SHP77 treated with DMSO at 0.1 percent for 48 hours (cell line): ENCODE data around the gene NLGN1.
"Not testable (repeated sequence)": the region's sequence is repeated elsewhere in the genome, so short reads cannot be mapped to it uniquely, and the experiment has no call there.

ENCODE experiments used
- DNase-seq: peaks from one replicate; lab custom pipeline; 2025; lab: John Stamatoyannopoulos, UW

Gene NLGN1

DNA sequence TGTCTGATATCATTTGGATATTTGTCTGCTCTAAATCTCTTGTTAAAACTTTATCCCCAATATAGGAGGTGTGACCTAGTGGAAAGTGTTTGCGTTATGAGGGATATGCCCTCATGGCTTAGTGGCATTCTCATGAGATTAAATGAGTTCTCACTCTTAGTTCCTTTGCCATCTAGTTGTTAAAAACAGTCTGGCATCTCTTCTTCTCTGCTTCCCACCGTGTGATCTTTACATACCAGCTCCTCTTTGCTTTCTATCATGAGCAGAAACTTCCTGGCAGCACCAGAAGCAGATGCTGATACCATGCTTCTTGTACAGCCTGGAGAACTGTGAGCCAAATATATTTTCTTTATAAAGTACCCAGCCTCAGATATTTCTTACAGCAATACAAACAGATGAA, 33.0 kb downstream of the NLGN1 start:
- DNase-seq: no peak

- no peak for DNase-seq
Observed at GRCh38 chr3:173439004-173439403, 41.5 kb downstream of the NLGN1 start.

DNA sequence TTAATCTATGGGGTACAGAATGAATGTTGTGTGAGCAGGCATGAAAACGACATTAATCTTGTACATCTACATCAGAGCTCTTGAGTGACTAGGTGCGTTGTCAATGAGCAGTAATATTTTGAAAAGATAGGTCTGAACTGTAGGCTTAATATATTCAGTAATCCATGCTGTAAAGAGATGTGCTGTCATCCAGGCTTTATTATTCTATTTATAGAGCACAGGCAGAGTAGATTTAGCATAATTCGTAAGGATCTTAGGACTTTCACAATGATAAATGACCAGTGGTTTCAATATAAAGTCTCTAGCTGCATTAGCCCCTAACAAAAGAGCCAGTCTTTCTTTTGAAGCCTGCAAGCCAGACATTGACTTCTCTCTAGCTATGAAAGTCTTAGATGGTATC, 43.0 kb downstream of the NLGN1 start:
- no peak for DNase-seq

DNA sequence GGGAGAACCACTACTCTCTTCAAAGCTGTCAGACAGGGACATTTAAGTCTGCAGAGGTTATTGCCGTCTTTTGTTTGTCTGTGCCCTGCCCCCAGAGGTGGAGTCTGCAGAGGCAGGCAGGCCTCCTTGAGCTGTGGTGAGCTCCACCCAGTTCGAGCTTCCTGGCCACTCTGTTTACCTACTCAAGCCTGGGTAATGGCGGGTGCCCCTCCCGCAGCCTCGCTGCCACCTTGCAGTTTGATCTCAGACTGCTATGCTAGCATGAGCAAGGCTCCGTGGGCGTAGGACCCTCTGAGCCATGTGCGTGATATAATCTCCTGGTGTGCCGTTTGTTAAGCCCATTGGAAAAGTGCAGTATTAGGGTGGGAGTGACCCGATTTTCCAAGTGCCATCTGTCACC, 54.0 kb downstream of the NLGN1 start:
- not testable (repeated sequence) for DNase-seq

DNA sequence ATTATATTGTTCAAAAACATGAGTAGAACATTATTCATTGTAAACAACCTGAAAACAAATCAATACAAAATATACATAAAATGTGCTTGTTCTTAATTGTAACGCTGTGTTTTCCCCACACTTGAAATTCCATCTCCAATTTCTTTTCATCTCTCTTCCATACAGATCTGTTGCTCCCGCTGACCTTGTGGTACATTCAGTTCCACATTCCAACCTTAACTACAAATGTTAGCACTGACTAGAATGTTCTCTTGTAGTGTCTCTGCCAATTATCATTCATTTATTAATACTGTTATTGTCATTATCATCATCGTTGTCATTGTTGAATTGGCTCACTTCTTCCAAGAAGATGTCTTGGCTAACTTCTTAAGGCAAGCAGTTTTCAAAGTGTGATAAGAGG, 65.7 kb downstream of the NLGN1 start:
- no peak for DNase-seq

DNA sequence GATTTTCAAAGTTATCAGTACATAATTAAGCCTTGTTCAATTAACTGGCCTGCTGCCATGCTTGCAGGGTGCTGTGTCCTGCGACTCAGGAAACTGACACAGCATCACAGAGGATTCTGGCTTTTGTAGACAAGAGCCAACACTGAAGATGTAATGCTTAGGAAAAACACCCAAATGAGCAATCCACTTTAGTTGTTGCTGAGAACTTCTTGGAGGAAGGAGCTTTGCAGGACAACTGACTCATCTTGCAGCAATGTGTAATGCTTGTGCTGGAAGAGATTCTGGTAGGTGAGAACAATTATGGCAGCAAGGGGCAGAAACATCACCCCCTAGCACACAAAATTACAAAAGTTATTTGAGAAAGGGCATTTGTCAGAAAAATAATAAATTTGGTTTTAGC, 67.6 kb downstream of the NLGN1 start:
- no peak for DNase-seq

GRCh38 chr3:173465898-173466678, 68.5 kb downstream of the NLGN1 start:
- no peak for DNase-seq

DNA sequence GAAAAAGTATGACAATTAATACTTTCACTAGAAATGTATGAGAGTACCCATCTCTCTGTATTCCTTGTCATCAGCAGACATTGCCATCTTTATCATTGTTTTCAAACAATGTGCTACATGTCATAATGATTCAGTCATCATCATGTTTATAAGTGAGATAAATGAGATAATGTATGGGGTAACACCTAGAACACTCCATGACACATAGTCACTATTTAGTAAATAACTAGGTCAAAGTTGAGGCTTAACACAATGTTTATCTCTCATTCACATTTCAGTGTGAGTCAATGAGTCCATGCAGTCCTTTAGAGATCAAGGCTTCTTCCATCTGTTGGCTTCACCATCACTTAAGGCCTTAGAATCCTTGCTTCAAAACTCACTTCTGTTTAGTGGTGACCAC, 70.0 kb downstream of the NLGN1 start:
- no peak for DNase-seq

- no peak for DNase-seq
Observed at GRCh38 chr3:173473237-173473636, 75.7 kb downstream of the NLGN1 start.

DNA sequence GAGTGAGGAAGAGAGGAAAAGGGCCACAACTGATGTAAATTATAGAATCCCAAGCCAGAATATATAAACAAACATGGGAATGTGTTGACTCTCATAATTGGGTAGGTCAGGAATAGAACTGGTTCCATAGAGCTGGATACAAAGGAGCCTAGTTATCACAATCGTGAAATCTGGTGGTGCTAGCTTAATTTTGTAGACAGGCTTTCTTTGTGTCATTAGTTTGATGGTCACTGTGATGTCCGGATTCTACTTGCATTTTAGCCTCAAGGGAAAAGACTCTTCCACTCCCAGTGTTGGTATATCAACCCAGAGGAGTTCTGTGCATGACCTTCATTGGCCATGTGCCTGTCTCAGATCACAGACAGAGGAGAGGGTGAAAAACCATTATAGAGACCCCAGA, 81.8 kb downstream of the NLGN1 start:
- DNase-seq: no peak

- no peak for DNase-seq
Observed at GRCh38 chr3:173501931-173502489, 104.5 kb downstream of the NLGN1 start.

- DNase-seq: peak; percentile 13
Observed at GRCh38 chr3:173502983-173503568, 105.5 kb downstream of the NLGN1 start.

DNA sequence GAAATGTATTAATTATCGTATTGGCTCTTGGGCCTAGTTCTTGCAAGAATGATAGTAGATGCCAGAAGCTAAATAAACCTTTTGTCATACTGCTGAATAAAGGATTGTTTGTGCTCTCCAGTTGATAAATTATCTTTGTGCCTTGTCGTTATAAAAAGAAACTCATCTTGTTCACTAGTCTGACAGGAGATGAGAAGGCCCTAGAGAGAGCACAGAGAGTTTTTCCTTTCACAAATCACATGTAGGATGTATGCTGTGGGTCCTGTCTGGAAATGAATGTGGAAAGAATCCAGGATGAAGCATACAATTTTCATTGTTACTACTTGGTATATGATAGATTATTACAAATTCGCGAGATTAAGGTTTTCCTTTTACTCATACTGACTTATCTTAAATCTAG, 113.0 kb downstream of the NLGN1 start:
- no peak for DNase-seq

DNA sequence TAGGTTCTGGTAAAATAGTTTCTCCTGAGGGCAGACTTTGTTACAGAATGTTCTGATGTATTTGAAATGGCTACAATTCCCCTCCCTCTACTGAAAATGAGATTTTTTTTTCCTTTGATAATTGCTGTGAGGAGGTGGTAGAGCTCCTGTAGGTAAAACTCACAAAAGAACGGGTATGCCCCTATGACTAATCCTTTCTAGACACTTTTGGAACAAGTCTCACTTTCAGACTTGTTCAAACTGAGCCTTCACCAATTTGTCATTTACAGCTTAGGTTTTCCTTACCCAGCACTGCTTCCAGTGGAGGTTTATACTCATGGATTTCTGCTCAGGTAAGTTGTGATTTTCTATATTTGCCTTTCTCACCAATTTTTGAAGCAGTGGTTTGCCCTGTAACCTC, 115.6 kb downstream of the NLGN1 start:
- DNase-seq: no peak

DNA sequence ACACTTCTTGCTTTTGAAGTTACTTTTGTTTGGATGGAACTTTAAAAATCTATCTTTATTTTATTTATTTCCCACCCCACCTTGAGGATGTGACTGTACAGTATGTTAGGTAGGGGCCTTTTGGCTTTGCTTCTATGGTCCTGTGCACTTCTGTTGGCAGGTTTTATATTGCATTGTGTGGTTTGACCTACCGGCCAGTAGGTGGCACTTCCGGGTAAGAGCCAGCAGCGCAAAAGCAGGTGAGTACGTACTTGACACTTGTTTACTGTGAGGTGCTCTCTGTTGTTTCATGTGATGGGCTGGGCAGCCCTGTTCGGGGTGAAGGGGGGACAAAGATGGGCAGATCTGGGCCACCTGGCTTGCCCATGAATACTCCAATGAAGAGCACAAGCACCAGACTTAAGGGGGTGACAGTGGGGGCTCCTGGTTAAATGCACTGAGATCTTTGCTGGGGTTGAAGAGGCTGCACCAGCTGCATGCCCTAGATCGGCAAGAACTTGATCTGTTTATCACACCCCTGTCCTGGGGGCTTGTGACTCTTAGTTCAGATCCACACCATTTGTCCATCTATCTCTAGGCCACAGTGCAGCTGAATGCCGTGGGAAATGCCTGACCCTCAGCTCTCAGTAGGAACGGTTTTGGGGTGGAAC, 131.6 kb downstream of the NLGN1 start:
- DNase-seq: peak; percentile 33

GRCh38 chr3:173531602-173532001, 134.1 kb downstream of the NLGN1 start:
- DNase-seq: no peak

- no peak for DNase-seq
Observed at GRCh38 chr3:173538410-173538809, 140.9 kb downstream of the NLGN1 start.

DNA sequence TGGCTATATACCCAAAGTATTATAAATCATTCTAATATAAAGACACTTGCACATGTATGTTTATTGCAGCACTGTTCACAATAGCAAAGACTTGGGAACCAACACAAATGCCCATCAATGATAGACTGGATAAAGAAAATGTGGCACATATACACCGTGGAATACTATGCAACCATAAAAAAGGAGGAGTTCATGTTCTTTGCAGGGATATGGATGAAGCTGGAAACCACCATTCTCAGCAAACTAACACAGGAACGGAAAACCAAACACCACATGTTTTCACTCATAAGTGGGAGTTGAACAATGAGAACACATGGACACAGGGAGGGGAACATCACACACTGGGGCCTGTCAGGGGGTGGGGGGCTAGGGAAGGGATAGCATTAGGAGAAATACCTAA, 148.0 kb downstream of the NLGN1 start:
- not testable (repeated sequence) for DNase-seq

- no peak for DNase-seq
Observed at GRCh38 chr3:173547070-173547469, 149.5 kb downstream of the NLGN1 start.

- DNase-seq: no peak
Observed at GRCh38 chr3:173548261-173548660, 150.7 kb downstream of the NLGN1 start.

DNA sequence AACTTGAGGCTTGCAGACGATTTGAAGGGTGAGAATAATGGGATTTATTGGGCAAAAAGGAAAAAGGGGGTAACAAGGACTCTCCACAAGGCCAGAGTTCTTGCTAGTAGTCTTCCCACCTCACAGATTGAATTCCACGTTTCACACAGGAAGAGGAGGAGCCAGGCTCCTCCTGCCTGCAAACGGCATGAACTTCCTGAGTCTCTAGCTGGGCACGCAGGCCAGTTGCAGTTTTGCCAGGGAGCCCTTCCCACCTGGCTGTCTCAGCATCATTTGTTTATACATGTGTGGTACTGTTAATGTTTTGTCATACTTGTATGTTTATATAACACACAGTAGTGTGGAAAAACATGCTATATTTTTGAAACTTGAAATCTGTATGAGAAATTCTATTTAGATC, 155.0 kb downstream of the NLGN1 start:
- no peak for DNase-seq

DNA sequence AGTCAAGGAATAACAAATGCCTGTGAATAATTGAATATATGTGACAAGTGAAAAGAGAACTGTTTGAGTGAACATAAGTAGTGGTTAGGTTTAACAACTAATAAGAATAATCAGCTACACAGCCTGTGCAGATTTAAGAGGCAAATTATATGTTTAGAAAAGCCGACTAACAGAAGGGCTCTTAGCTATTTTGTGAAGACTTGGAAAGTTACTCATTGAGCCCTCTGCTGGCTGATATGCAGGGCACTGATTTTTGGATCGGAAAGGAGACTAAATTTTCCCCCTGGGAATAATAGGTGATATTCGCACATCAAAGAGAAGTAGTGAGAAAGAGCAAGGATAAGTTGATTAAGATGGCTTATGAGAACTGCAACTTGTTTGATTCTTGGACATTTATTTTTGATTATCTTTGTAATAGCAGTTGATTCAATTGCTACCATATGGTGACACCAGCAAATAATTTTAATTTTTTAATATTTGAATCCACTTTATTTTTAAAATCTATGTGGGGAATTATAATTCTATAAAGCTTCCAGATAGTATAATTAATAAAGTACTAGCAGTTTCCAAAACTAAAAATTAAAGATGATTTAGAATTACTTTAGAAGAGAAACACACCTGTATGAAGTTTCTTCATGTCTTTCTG, 156.2 kb downstream of the NLGN1 start:
- no peak for DNase-seq

- no peak for DNase-seq
Observed at GRCh38 chr3:173556546-173556945, 159.0 kb downstream of the NLGN1 start.
